Trophoblast cell (in vitro differentiated cells and primary cell): ENCODE data around the gene DENND1B.
A peak's percentile ranks its signal among the peaks of the same experiment; 100 is the strongest.

ENCODE experiments used
- DNase-seq, 2 donors: peaks; one replicate each; pipeline ENCODE4 v3.0.0-alpha.2; 2016
- H2AFZ ChIP-seq: 2 replicates; pipeline ENCODE4 v1.6.1; 2013; ENCODE audit warnings: low read length, moderate library complexity, mild to moderate bottlenecking; ENCODE audit not compliant: insufficient read depth, poor library complexity
- H2AK5ac ChIP-seq: 2 replicates; pipeline ENCODE4 v1.6.1; 2013; ENCODE audit warnings: mild to moderate bottlenecking, low read length
- H2BK120ac ChIP-seq: 2 replicates; pipeline ENCODE4 v1.6.1; 2013; ENCODE audit warnings: low read length, mild to moderate bottlenecking, moderate library complexity; ENCODE audit not compliant: insufficient read depth, poor library complexity
- H2BK12ac ChIP-seq: 2 replicates; pipeline ENCODE4 v1.6.1; 2013; ENCODE audit warnings: mild to moderate bottlenecking, low read length, moderate library complexity
- H2BK5ac ChIP-seq: 2 replicates; pipeline ENCODE4 v1.6.1; 2013; ENCODE audit warnings: low read length, low read depth, moderate library complexity, mild to moderate bottlenecking; ENCODE audit not compliant: poor library complexity
- H3K14ac ChIP-seq: 2 replicates; pipeline ENCODE4 v1.6.1; 2013; ENCODE audit warnings: mild to moderate bottlenecking, low read length
- H3K18ac ChIP-seq: 2 replicates; pipeline ENCODE4 v1.6.1; 2013; ENCODE audit warnings: mild to moderate bottlenecking, low read length
- H3K23ac ChIP-seq: 2 replicates; pipeline ENCODE4 v1.6.1; 2013; ENCODE audit warnings: low read length
- H3K27ac ChIP-seq: 2 replicates; pipeline ENCODE4 v1.5.1; 2013; ENCODE audit warnings: low read depth, mild to moderate bottlenecking, inconsistent platforms, low read length, moderate library complexity
- H3K27me3 ChIP-seq: 2 replicates; pipeline ENCODE4 v1.6.1; 2013; ENCODE audit warnings: inconsistent platforms, mild to moderate bottlenecking, low read length, moderate library complexity; ENCODE audit not compliant: insufficient read depth
- H3K36me3 ChIP-seq, 2 experiments: 1 replicate in 1 of 2; 2 replicates in 1 of 2; pipeline ENCODE4 v1.6.1; 2013; ENCODE audit warnings: low read length in 2 of 2, mild to moderate bottlenecking in 2 of 2, moderate library complexity in 1 of 2; ENCODE audit not compliant: insufficient read depth in 2 of 2, control insufficient read depth in 1 of 2
- H3K4ac ChIP-seq: 2 replicates; pipeline ENCODE4 v1.6.1; 2013; ENCODE audit warnings: low read depth, mild to moderate bottlenecking, low read length, moderate library complexity
- H3K4me1 ChIP-seq, 2 experiments: 1 replicate in 1 of 2; 2 replicates in 1 of 2; pipeline ENCODE4 v1.6.1; 2013; ENCODE audit warnings: low read length in 2 of 2, mild to moderate bottlenecking in 2 of 2, moderate library complexity in 1 of 2; ENCODE audit not compliant: insufficient read depth in 2 of 2, control insufficient read depth in 1 of 2
- H3K4me2 ChIP-seq: 2 replicates; pipeline ENCODE4 v1.6.1; 2013; ENCODE audit warnings: inconsistent platforms, mild to moderate bottlenecking, low read length, moderate library complexity
- H3K4me3 ChIP-seq: 2 replicates; pipeline ENCODE4 v1.5.1; 2013; ENCODE audit warnings: mild to moderate bottlenecking, low read depth, low read length, inconsistent platforms
- H3K79me1 ChIP-seq: one replicate; pipeline ENCODE4 v1.6.1; 2013; ENCODE audit warnings: low read length
- H3K79me2 ChIP-seq: 2 replicates; pipeline ENCODE4 v1.6.1; 2013; ENCODE audit warnings: low read length, mild to moderate bottlenecking; ENCODE audit not compliant: control insufficient read depth, insufficient read depth, poor library complexity
- H3K9ac ChIP-seq: 2 replicates; pipeline ENCODE4 v1.6.1; 2013; ENCODE audit warnings: mild to moderate bottlenecking, low read length
- H3K9me3 ChIP-seq: 2 replicates; pipeline ENCODE4 v1.6.1; 2013; ENCODE audit warnings: low read depth, mild to moderate bottlenecking, control low read depth, inconsistent platforms, low read length; ENCODE audit not compliant: insufficient read depth
- H4K12ac ChIP-seq: 2 replicates; pipeline ENCODE4 v1.6.1; 2013; ENCODE audit warnings: low read depth, mild to moderate bottlenecking, low read length, moderate library complexity
- H4K8ac ChIP-seq: 2 replicates; pipeline ENCODE4 v1.6.1; 2013; ENCODE audit warnings: low read depth, mild to moderate bottlenecking, low read length, moderate library complexity
- H4K91ac ChIP-seq: one replicate; pipeline ENCODE4 v1.6.1; 2013; ENCODE audit warnings: low read depth, mild to moderate bottlenecking, low read length, moderate library complexity
- WGBS: extraction: QIAGEN DNeasy Blood & Tissue Kit; methylation state at CpG from one replicate; pipeline ENCODE4 v1.1.7; 2013; ENCODE audit warnings: missing lambda C conversion rate; ENCODE audit not compliant: insufficient read length, insufficient coverage; ENCODE audit errors: extremely low coverage; 5-methylcytosine and 5-hydroxymethylcytosine counted together

The DENND1B gene

GRCh38 chr1:197663162-197663953 lies 111.9 kb downstream of the DENND1B start:
- no peaks in the 10 kb centered on the region for H3K4me1 ChIP-seq
- H3K9me3 ChIP-seq: no peaks in the 10 kb centered on the region
- H3K4me2 ChIP-seq: no peak overlapping the region
- no peak overlapping the region for H2BK120ac ChIP-seq
- H2AK5ac ChIP-seq: no peak overlapping the region
- no peak overlapping the region for H2AFZ ChIP-seq
- no peaks in the 10 kb centered on the region for H3K79me2 ChIP-seq
- H2BK5ac ChIP-seq: no peak overlapping the region
- H4K12ac ChIP-seq: no peak overlapping the region
- no peak overlapping the region for H4K8ac ChIP-seq
- no peaks in the 10 kb centered on the region for H3K79me1 ChIP-seq
- no peak overlapping the region for H3K23ac ChIP-seq
- no peak overlapping the region for H3K4me3 ChIP-seq
- H3K14ac ChIP-seq: no peak overlapping the region
- no peak overlapping the region for H3K9ac ChIP-seq
- H3K36me3 ChIP-seq: no peaks in the 10 kb centered on the region
- no peak overlapping the region for H2BK12ac ChIP-seq
- no peak overlapping the region for H4K91ac ChIP-seq
- H3K18ac ChIP-seq: no peak overlapping the region
- no peaks in the 10 kb centered on the region for H3K27me3 ChIP-seq
- WGBS: no CpG with 5 or more reads among the region's 4 CpGs
- H3K27ac ChIP-seq: no peak overlapping the region
- H3K4ac ChIP-seq: no peak overlapping the region
- DNase-seq: peak in 1 of 2 donors; percentile 57

- Histone ChIP-seq H3K4me1 (no peaks in the 10 kb centered on the region), H3K23ac (no peak overlapping the region), H2BK5ac (no peak overlapping the region), H3K79me2 (no peaks in the 10 kb centered on the region), H2AK5ac (no peak overlapping the region), H3K9me3 (no peaks in the 10 kb centered on the region), H3K36me3 (no peaks in the 10 kb centered on the region), H4K91ac (no peak overlapping the region), H3K27me3 (no peaks in the 10 kb centered on the region), H4K12ac (no peak overlapping the region), H4K8ac (no peak overlapping the region), H3K4ac (no peak overlapping the region), H2BK12ac (no peak overlapping the region), H3K9ac (no peak overlapping the region), H3K18ac (no peak overlapping the region), H2AFZ (no peak overlapping the region), H3K27ac (no peak overlapping the region), H2BK120ac (no peak overlapping the region), H3K79me1 (no peaks in the 10 kb centered on the region), H3K4me3 (no peak overlapping the region), H3K4me2 (no peak overlapping the region), H3K14ac (no peak overlapping the region)
- DNase-seq: no peak
Measured at GRCh38 chr1:197660389-197660788, 114.9 kb downstream of the DENND1B start.

GRCh38 chr1:197659171-197659570 lies 116.1 kb downstream of the DENND1B start:
- Histone ChIP-seq H3K36me3 (no peaks in the 10 kb centered on the region), H3K9me3 (no peaks in the 10 kb centered on the region), H2BK5ac (no peak overlapping the region), H2BK120ac (no peak overlapping the region), H2AK5ac (no peak overlapping the region), H3K4me2 (no peak overlapping the region), H3K79me2 (no peaks in the 10 kb centered on the region), H3K27me3 (no peaks in the 10 kb centered on the region), H3K23ac (no peak overlapping the region), H2BK12ac (no peak overlapping the region), H4K91ac (no peak overlapping the region), H3K4me3 (no peak overlapping the region), H3K9ac (no peak overlapping the region), H2AFZ (no peak overlapping the region), H3K79me1 (no peaks in the 10 kb centered on the region), H3K18ac (no peak overlapping the region), H3K14ac (no peak overlapping the region), H3K4me1 (no peaks in the 10 kb centered on the region), H4K12ac (no peak overlapping the region), H3K4ac (no peak overlapping the region), H3K27ac (no peak overlapping the region), H4K8ac (no peak overlapping the region)
- no CpG with 5 or more reads among the region's 3 CpGs for WGBS
- no peak for DNase-seq

- no peaks in the 10 kb centered on the region for H3K36me3 ChIP-seq
- no peak overlapping the region for H2BK120ac ChIP-seq
- no peak overlapping the region for H2AFZ ChIP-seq
- no peaks in the 10 kb centered on the region for H3K9me3 ChIP-seq
- no peak overlapping the region for H3K27ac ChIP-seq
- no peak overlapping the region for H2BK12ac ChIP-seq
- no peaks in the 10 kb centered on the region for H3K79me1 ChIP-seq
- no CpG with 5 or more reads among the region's 2 CpGs for WGBS
- H2BK5ac ChIP-seq: no peak overlapping the region
- H3K4me1 ChIP-seq: no peaks in the 10 kb centered on the region
- no peak overlapping the region for H4K12ac ChIP-seq
- H4K91ac ChIP-seq: no peak overlapping the region
- H4K8ac ChIP-seq: no peak overlapping the region
- H3K4me2 ChIP-seq: no peak overlapping the region
- H3K27me3 ChIP-seq: no peaks in the 10 kb centered on the region
- no peak overlapping the region for H3K4me3 ChIP-seq
- no peak overlapping the region for H2AK5ac ChIP-seq
- H3K14ac ChIP-seq: no peak overlapping the region
- H3K23ac ChIP-seq: no peak overlapping the region
- no peaks in the 10 kb centered on the region for H3K79me2 ChIP-seq
- H3K4ac ChIP-seq: no peak overlapping the region
- no peak for DNase-seq
- no peak overlapping the region for H3K18ac ChIP-seq
- H3K9ac ChIP-seq: no peak overlapping the region
Measured at GRCh38 chr1:197649188-197649587, 126.1 kb downstream of the DENND1B start.
